Activated CD4-positive, alpha-beta T cell treated with anti-CD3 and anti-CD28 coated beads, Interleukin-2, amount 10 ng/mL, durations not matched to agents 7 days and 5 days (primary cell): Measurements from ENCODE around the gene RPRD1B. TPM values are rescaled to one million over a fixed set of nuclear protein-coding genes. Genes with fewer than 3 reads are reported as not detected.
"Not testable (repeated sequence)": the region's sequence is repeated elsewhere in the genome, so short reads cannot be mapped to it uniquely, and the experiment has no call there.

Experiments
- CTCF ChIA-PET: fragments of 350-600 bp; sonication (Branson Sonifier 250); formaldehyde crosslinking; loops from one replicate; lab custom pipeline; 2021; ENCODE audit warnings: antibody characterized with exemption; lab: Charles Lee
- POLR2A ChIA-PET: fragments of 350-600 bp; sonication (Branson Sonifier 250); formaldehyde crosslinking; loops from one replicate; lab custom pipeline; 2021; ENCODE audit warnings: antibody characterized with exemption; lab: Charles Lee
- DNase-seq: peaks from one replicate; pipeline ENCODE4 v3.0.0-alpha.2; 2020
- H3K27ac Mint-ChIP-seq: one replicate; pipeline ENCODE4 v1.8.0; 2021; ENCODE audit warnings: mild to moderate bottlenecking, moderate library complexity, mixed read lengths
- H3K27me3 Mint-ChIP-seq: one replicate; pipeline ENCODE4 v1.8.0; 2021; ENCODE audit warnings: mixed read lengths
- H3K36me3 Mint-ChIP-seq: one replicate; pipeline ENCODE4 v1.8.0; 2021; ENCODE audit warnings: low read depth, mixed read lengths
- H3K4me1 Mint-ChIP-seq: one replicate; pipeline ENCODE4 v1.8.0; 2021; ENCODE audit warnings: mixed read lengths
- H3K4me3 Mint-ChIP-seq: one replicate; pipeline ENCODE4 v1.8.0; 2021; ENCODE audit warnings: mild to moderate bottlenecking, moderate library complexity, mixed read lengths
- H3K9me3 Mint-ChIP-seq: one replicate; pipeline ENCODE4 v1.8.0; 2021; ENCODE audit warnings: mixed read lengths
- total RNA-seq, 2 experiments: library from RNA; stranded (reverse); gene quantifications; one replicate each; pipeline ENCODE4 v1.2.3, GENCODE V29; 2021

RPRD1B gene
- total RNA-seq, 2 experiments from 2014 or later: 35.9 to 37.0 TPM

- Mint-ChIP-seq H3K27me3 (no peaks in the 10 kb centered on the region), H3K4me3 (no peak overlapping the region), H3K9me3 (no peaks in the 10 kb centered on the region), H3K4me1 (no peaks in the 10 kb centered on the region), H3K27ac (no peak overlapping the region), H3K36me3 (no peaks in the 10 kb centered on the region)
- ChIA-PET CTCF (no interaction called here), POLR2A (no interaction called here)
- no peak for DNase-seq
These were observed 72.9 kb downstream of the RPRD1B start for GRCh38 chr20:38106461-38106860.

- H3K27me3 Mint-ChIP-seq, H3K27ac Mint-ChIP-seq, H3K9me3 Mint-ChIP-seq, H3K4me3 Mint-ChIP-seq, DNase-seq, H3K36me3 Mint-ChIP-seq, CTCF ChIA-PET, POLR2A ChIA-PET, H3K4me1 Mint-ChIP-seq: not testable (repeated sequence)
These were observed 73.8 kb downstream of the RPRD1B start for GRCh38 chr20:38107386-38107785.

GRCh38 chr20:38107916-38108315, 74.4 kb downstream of the RPRD1B start:
- H3K9me3 Mint-ChIP-seq, POLR2A ChIA-PET, H3K36me3 Mint-ChIP-seq, H3K4me1 Mint-ChIP-seq, H3K27me3 Mint-ChIP-seq, H3K27ac Mint-ChIP-seq, H3K4me3 Mint-ChIP-seq, CTCF ChIA-PET: not testable (repeated sequence)
- peak; percentile 0 for DNase-seq

- no peak overlapping the region for H3K27ac Mint-ChIP-seq
- CTCF ChIA-PET: no interaction called here
- no peaks in the 10 kb centered on the region for H3K36me3 Mint-ChIP-seq
- peak; percentile 4 for DNase-seq
- POLR2A ChIA-PET: no interaction called here
- no peak overlapping the region for H3K4me3 Mint-ChIP-seq
- H3K9me3 Mint-ChIP-seq: no peaks in the 10 kb centered on the region
- H3K4me1 Mint-ChIP-seq: peaks cover 4% of the 10 kb centered on the region
- no peaks in the 10 kb centered on the region for H3K27me3 Mint-ChIP-seq
These were observed 75.0 kb downstream of the RPRD1B start for GRCh38 chr20:38108438-38108985.

GRCh38 chr20:38108986-38109541, 75.5 kb downstream of the RPRD1B start:
- no peak overlapping the region for H3K4me3 Mint-ChIP-seq
- no peak for DNase-seq
- POLR2A ChIA-PET: no interaction called here
- no peaks in the 10 kb centered on the region for H3K36me3 Mint-ChIP-seq
- no peak overlapping the region for H3K27ac Mint-ChIP-seq
- no peaks in the 10 kb centered on the region for H3K9me3 Mint-ChIP-seq
- H3K4me1 Mint-ChIP-seq: peaks cover 8% of the 10 kb centered on the region
- CTCF ChIA-PET: no interaction called here
- H3K27me3 Mint-ChIP-seq: no peaks in the 10 kb centered on the region

GRCh38 chr20:38109591-38110524, 76.3 kb downstream of the RPRD1B start:
- H3K27me3 Mint-ChIP-seq: no peaks in the 10 kb centered on the region
- CTCF ChIA-PET: interaction anchor here (0.6 kb wide), 1 partner anchor 39 kb away, joined by 3 read pairs; no protein-coding TSS in a partner anchor

GRCh38 chr20:38110525-38111178, 77.1 kb downstream of the RPRD1B start:
- H3K4me1 Mint-ChIP-seq: peaks cover 8% of the 10 kb centered on the region
- DNase-seq: peak; percentile 2
- no peaks in the 10 kb centered on the region for H3K36me3 Mint-ChIP-seq
- POLR2A ChIA-PET: no interaction called here
- H3K27me3 Mint-ChIP-seq: peaks cover 2% of the 10 kb centered on the region
- H3K4me3 Mint-ChIP-seq: no peak overlapping the region
- H3K9me3 Mint-ChIP-seq: no peaks in the 10 kb centered on the region
- CTCF ChIA-PET: interaction anchor here (0.6 kb wide), 2 partner anchors 40 to 83 kb away, joined by 3 read pairs; no protein-coding TSS in a partner anchor
- no peak overlapping the region for H3K27ac Mint-ChIP-seq

More at GRCh38 chr20:38109591-38110524, 76.3 kb downstream of the RPRD1B start:
- Mint-ChIP-seq H3K36me3 (no peaks in the 10 kb centered on the region), H3K9me3 (no peaks in the 10 kb centered on the region), H3K27ac (no peak overlapping the region), H3K4me3 (no peak overlapping the region), H3K4me1 (peaks cover 8% of the 10 kb centered on the region)
- peak; percentile 3 for DNase-seq
- POLR2A ChIA-PET: no interaction called here

GRCh38 chr20:38111366-38112232, 78.1 kb downstream of the RPRD1B start:
- Mint-ChIP-seq H3K9me3 (no peaks in the 10 kb centered on the region), H3K27me3 (peaks cover 6% of the 10 kb centered on the region), H3K4me3 (no peak overlapping the region), H3K27ac (no peak overlapping the region), H3K36me3 (no peaks in the 10 kb centered on the region), H3K4me1 (peaks cover 8% of the 10 kb centered on the region)
- ChIA-PET CTCF (interaction anchor here (1.3 kb wide), 2 partner anchors 17 to 40 kb away, joined by 3 to 4 read pairs; no protein-coding TSS in a partner anchor), POLR2A (no interaction called here)
- DNase-seq: no peak

GRCh38 chr20:38112261-38112929, 78.8 kb downstream of the RPRD1B start:
- ChIA-PET CTCF (interaction anchor here (0.9 to 1.3 kb wide), 3 partner anchors 16 to 109 kb away, joined by 3 to 5 read pairs (median 4); no protein-coding TSS in a partner anchor), POLR2A (no interaction called here)
- H3K4me3 Mint-ChIP-seq: no peak overlapping the region
- H3K27me3 Mint-ChIP-seq: peaks cover 12% of the 10 kb centered on the region
- no peak overlapping the region for H3K27ac Mint-ChIP-seq
- DNase-seq: peak; percentile 3
- no peaks in the 10 kb centered on the region for H3K9me3 Mint-ChIP-seq
- no peaks in the 10 kb centered on the region for H3K36me3 Mint-ChIP-seq
- H3K4me1 Mint-ChIP-seq: peaks cover 8% of the 10 kb centered on the region

- ChIA-PET CTCF (interaction anchor here (0.9 to 1.3 kb wide), 3 partner anchors 16 to 108 kb away, joined by 3 to 5 read pairs (median 4); no protein-coding TSS in a partner anchor), POLR2A (no interaction called here)
- Mint-ChIP-seq H3K36me3 (no peaks in the 10 kb centered on the region), H3K4me3 (no peak overlapping the region), H3K9me3 (no peaks in the 10 kb centered on the region), H3K27me3 (peaks cover 17% of the 10 kb centered on the region), H3K27ac (no peak overlapping the region), H3K4me1 (peaks cover 8% of the 10 kb centered on the region)
- DNase-seq: peak; percentile 1
These were observed 79.4 kb downstream of the RPRD1B start for GRCh38 chr20:38112930-38113294.

GRCh38 chr20:38113401-38114325, 80.1 kb downstream of the RPRD1B start:
- ChIA-PET CTCF (interaction anchor here (0.8 to 1.3 kb wide), 4 partner anchors 15 to 107 kb away, joined by 3 to 5 read pairs (median 4); no protein-coding TSS in a partner anchor), POLR2A (no interaction called here)
- Mint-ChIP-seq H3K36me3 (no peaks in the 10 kb centered on the region), H3K27ac (no peak overlapping the region), H3K27me3 (peaks cover 23% of the 10 kb centered on the region), H3K4me1 (peaks cover 8% of the 10 kb centered on the region), H3K9me3 (no peaks in the 10 kb centered on the region), H3K4me3 (no peak overlapping the region)
- peak; percentile 29 for DNase-seq
